Measurements from ENCODE around the gene DZIP3. TPM values are rescaled to one million over a fixed set of nuclear protein-coding genes. Genes with fewer than 3 reads are reported as not detected.

DZIP3 gene, protein sequence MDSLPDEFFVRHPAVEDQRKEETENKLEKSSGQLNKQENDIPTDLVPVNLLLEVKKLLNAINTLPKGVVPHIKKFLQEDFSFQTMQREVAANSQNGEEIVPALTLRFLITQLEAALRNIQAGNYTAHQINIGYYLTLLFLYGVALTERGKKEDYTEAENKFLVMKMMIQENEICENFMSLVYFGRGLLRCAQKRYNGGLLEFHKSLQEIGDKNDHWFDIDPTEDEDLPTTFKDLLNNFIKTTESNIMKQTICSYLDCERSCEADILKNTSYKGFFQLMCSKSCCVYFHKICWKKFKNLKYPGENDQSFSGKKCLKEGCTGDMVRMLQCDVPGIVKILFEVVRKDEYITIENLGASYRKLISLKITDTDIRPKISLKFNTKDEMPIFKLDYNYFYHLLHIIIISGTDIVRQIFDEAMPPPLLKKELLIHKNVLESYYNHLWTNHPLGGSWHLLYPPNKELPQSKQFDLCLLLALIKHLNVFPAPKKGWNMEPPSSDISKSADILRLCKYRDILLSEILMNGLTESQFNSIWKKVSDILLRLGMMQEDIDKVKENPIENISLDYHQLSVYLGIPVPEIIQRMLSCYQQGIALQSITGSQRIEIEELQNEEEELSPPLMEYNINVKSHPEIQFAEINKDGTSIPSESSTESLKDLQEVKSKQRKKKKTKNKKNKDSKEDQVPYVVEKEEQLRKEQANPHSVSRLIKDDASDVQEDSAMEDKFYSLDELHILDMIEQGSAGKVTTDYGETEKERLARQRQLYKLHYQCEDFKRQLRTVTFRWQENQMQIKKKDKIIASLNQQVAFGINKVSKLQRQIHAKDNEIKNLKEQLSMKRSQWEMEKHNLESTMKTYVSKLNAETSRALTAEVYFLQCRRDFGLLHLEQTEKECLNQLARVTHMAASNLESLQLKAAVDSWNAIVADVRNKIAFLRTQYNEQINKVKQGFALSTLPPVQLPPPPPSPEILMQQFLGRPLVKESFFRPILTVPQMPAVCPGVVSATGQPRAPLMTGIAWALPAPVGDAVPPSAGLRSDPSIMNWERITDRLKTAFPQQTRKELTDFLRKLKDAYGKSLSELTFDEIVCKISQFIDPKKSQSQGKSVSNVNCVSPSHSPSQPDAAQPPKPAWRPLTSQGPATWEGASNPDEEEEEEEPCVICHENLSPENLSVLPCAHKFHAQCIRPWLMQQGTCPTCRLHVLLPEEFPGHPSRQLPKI
- 13.9 TPM for polyA plus RNA-seq
- long read RNA-seq, donor 1, full-length matches to known transcripts: 2 of 2 reads
- long read RNA-seq, donor 1, partial matches to known transcripts: 0 of 2 reads
- long read RNA-seq, donor 1, other reads (novel, unspliced or antisense): 0 of 2 reads
- long read RNA-seq, donor 2: 0 reads
- long read RNA-seq, donor 3: 0 reads
- long read RNA-seq, donor 4: 0 reads
- long read RNA-seq, donor 5: 0 reads
- long read RNA-seq, donor 6: 0 reads
- long read RNA-seq, donor 7: 0 reads
- long read RNA-seq, donor 8, partial matches to known transcripts: 0 of 1 reads
- long read RNA-seq, donor 8, other reads (novel, unspliced or antisense): 0 of 1 reads
- long read RNA-seq, donor 9: 0 reads
- long read RNA-seq, donor 10: 0 reads
- long read RNA-seq, donor 11: 0 reads

DNA sequence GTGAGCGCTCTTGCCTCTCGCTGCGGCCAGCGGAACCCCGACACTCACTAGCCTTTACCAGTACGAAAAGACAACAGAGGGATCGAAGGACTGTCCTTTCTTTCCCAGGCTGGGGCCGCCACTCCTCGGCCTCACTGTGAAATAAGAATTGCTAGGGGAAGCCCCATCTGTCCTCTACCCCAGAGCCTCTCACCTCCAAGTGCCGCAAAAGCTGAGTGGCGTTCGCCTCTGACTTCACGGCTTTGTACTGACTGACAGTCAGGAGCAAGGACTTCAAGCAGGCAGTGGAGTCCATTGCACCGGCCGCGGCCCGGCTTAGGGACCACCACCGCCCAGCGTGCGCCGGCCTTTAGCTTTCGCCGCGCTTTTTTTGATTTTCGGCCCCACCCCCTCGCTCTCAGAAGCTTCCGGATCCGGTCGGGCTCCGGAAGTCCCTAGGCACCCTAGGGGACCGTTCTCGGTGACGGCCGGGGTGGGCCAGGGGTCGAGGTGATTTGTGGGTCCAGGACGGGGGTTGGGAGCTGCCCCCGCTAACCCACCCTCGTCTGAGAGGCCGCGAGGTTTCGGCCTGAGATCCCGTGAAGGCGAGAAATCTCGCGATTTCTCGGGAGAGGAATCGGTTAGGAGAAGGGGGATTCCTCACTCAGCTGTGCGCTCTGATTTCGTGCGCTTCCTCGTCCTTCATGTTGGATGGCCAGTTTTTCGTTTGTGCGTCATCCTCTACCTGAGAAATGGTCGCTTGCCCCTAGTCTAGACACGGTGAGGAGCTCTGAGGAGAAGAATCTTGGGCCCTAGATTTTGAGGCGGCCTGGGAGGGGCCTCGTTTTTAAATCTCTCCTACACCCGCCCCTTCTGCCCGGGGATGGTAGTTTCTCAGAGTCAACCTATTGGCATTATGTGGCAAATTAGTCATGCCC is at the start of gene DZIP3, which contains the start of gene CIP2A:
Gene DZIP3, plus strand, starts transcription at position 642 of the 917 bp plus-strand sequence. CDS start 15,685 bp downstream, outside the sequence.
Gene CIP2A, minus strand, starts transcription at position 358 of the 917 bp plus-strand sequence. Its CDS starts 63 bp downstream, at position 295.
- H3K4me1 ChIP-seq (ENCODE audit: control insufficient read depth, insufficient read depth, low read length): no peaks in the 10 kb centered on the region
- no CpG with 5 or more reads among the region's 59 CpGs for WGBS (ENCODE audit: insufficient coverage, low lambda C conversion rate)
- DNase-seq: peak; percentile 85 to 94

DNA sequence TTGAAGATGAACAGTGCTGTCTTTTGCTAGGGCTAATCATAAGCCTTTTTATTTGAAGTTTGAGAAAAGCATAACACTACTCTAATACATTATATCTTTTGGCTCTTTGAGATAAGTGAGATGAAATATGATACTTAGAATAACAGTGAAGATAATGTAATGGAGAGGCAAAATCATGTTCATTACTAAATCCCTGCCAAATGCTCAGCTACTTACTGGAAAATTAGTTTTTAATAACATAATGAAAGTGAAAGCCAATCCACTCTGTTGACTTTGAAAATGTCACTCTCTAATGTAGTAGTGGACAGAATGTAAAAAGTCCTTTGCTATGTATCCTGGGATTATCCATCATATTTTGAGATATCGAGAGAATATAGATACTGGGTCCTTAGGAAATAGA is 43.3 kb upstream of the DZIP3 start:
- Histone ChIP-seq H3K27me3 (ENCODE audit: control insufficient read depth, insufficient read depth, low read length) (no peaks in the 10 kb centered on the region), H3K27ac (ENCODE audit: low read length) (no peak overlapping the region), H3K36me3 (ENCODE audit: control insufficient read depth, insufficient read depth, low read length) (peaks cover 6% of the 10 kb centered on the region), H3K4me3 (ENCODE audit: low read length) (no peak overlapping the region), H3K9me3 (ENCODE audit: control insufficient read depth, low read depth, low read length) (no peaks in the 10 kb centered on the region), H3K4me1 (ENCODE audit: control insufficient read depth, insufficient read depth, low read length) (no peaks in the 10 kb centered on the region)
- WGBS (ENCODE audit: insufficient coverage, low lambda C conversion rate): no CpG with 5 or more reads among the region's 1 CpG
- no peak for DNase-seq

More for the DNA sequence above, at the start of gene DZIP3, which contains the start of gene CIP2A:
- H3K9me3 ChIP-seq (ENCODE audit: control insufficient read depth, low read depth, low read length): no peaks in the 10 kb centered on the region
- peak within 1 kb of the TSS; percentile 86 for H3K27ac ChIP-seq (ENCODE audit: low read length)
- peak within 1 kb of the TSS; percentile 84 for H3K4me3 ChIP-seq (ENCODE audit: low read length)
- no peaks in the 10 kb centered on the region for H3K27me3 ChIP-seq (ENCODE audit: control insufficient read depth, insufficient read depth, low read length)
- H3K36me3 ChIP-seq (ENCODE audit: control insufficient read depth, insufficient read depth, low read length): no peaks in the 10 kb centered on the region

DNA sequence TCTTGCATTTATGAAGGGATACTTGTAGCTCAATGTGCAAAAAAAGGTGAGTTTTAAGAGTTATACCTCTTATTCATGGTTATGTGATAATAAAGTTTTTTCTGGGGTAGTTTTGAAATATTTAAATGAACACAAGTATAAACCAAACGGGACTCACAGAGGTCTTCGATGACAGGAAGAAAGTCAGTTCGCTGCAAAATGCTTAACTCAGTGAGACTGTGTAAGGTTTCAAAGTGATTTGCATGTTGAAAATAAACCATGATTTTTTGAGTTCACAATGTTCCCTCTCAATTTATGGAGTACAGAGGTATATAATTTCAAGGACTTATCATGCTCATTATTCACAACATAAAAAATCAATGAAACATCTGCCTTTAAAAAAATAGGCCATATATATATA is 42.8 kb upstream of the DZIP3 start:
- DNase-seq: no peak
- H3K27me3 ChIP-seq (ENCODE audit: control insufficient read depth, insufficient read depth, low read length): no peaks in the 10 kb centered on the region
- peaks cover 6% of the 10 kb centered on the region for H3K36me3 ChIP-seq (ENCODE audit: control insufficient read depth, insufficient read depth, low read length)
- no peaks in the 10 kb centered on the region for H3K9me3 ChIP-seq (ENCODE audit: control insufficient read depth, low read depth, low read length)
- H3K27ac ChIP-seq (ENCODE audit: low read length): no peak overlapping the region
- no peaks in the 10 kb centered on the region for H3K4me1 ChIP-seq (ENCODE audit: control insufficient read depth, insufficient read depth, low read length)
- WGBS (ENCODE audit: insufficient coverage, low lambda C conversion rate): no CpG with 5 or more reads among the region's 3 CpGs
- H3K4me3 ChIP-seq (ENCODE audit: low read length): no peak overlapping the region

DNA sequence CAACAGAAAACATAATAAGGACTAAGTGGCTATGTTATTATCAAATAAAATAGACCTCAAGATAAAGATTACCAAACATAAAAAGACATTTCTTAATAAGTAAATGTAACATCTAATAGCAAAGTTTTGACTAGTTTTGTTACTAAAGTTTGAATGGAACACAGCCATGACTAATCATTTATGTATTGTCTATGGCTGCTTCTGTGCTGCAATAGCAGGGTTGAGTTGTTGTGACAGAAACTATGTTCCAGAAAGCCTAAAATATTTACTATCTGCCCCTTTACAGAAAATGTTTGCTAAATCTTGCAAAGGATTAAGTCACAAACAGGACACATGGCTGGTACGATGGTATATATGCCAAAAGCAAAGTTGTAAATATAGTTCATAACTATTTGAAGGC is 41.2 kb upstream of the DZIP3 start:
- Histone ChIP-seq H3K27me3 (ENCODE audit: control insufficient read depth, insufficient read depth, low read length) (no peaks in the 10 kb centered on the region), H3K9me3 (ENCODE audit: control insufficient read depth, low read depth, low read length) (no peaks in the 10 kb centered on the region), H3K27ac (ENCODE audit: low read length) (no peak overlapping the region), H3K4me3 (ENCODE audit: low read length) (no peak overlapping the region), H3K4me1 (ENCODE audit: control insufficient read depth, insufficient read depth, low read length) (no peaks in the 10 kb centered on the region), H3K36me3 (ENCODE audit: control insufficient read depth, insufficient read depth, low read length) (peaks cover 4% of the 10 kb centered on the region)
- no peak for DNase-seq
- no CpG with 5 or more reads among the region's 1 CpG for WGBS (ENCODE audit: insufficient coverage, low lambda C conversion rate)

DNA sequence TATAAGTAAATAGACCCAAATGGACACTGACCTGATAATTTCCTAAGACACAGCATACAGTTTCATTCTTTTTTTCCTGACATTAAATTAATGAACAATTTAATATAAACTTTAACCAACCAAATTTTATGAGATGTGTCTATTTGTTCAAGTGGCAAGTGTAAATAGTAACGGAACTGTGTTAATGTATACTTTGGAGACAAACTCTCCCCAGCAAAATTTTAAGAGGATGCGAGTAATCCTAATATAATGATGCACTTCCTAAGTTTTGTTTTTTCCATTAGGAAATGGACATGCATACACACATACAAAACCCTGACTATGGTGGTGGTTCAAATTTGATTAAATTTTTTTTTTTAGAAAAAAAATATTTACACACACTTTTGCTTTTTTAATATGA is 40.6 kb upstream of the DZIP3 start:
- Histone ChIP-seq H3K4me1 (ENCODE audit: control insufficient read depth, insufficient read depth, low read length) (no peaks in the 10 kb centered on the region), H3K27ac (ENCODE audit: low read length) (no peak overlapping the region), H3K36me3 (ENCODE audit: control insufficient read depth, insufficient read depth, low read length) (no peaks in the 10 kb centered on the region), H3K9me3 (ENCODE audit: control insufficient read depth, low read depth, low read length) (no peaks in the 10 kb centered on the region), H3K27me3 (ENCODE audit: control insufficient read depth, insufficient read depth, low read length) (no peaks in the 10 kb centered on the region), H3K4me3 (ENCODE audit: low read length) (no peak overlapping the region)
- DNase-seq: no peak
- WGBS (ENCODE audit: insufficient coverage, low lambda C conversion rate): no CpG with 5 or more reads among the region's 2 CpGs

DNA sequence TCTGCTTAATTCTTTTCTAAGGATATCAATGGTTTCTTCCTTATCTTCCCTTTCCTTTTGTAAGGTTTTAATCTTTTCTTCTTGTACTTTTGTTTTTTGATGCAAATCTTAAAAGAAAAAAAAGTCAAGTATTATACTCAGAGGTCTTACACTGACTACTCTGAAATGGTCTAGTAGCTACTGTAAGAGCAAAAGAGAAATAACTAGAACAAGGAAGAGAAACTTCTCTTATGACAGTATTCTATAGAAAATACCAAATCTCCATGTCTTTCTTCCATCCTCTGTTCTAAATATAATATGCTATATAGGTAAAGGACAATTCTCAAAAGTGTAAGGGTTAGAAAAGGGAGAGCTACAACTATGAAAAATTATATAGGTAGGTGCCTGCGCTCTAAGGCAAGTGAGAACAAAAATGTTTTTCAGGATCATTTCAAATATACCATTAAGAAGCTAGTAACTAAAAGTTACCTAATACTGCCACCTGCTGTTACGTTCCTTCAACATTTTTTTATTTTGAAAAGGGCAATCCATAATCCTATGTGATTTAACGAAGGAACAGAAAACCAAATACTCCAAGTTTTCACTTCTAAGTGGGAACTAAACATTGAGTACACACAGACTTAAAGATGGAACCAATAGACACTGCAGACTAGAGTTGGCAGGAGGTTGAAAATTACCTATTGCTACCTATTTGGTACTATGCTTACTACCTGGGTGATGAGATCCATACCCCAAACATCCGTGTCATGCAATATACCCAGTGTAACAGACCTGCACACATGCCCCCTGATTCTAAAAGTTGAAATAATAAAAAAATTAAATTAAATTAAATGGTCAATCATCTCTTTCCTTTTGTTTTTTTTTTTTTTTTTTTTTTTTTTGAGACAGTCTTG is 37.0 kb upstream of the DZIP3 start:
- H3K27me3 ChIP-seq (ENCODE audit: control insufficient read depth, insufficient read depth, low read length): no peaks in the 10 kb centered on the region
- H3K9me3 ChIP-seq (ENCODE audit: control insufficient read depth, low read depth, low read length): no peaks in the 10 kb centered on the region
- no peak overlapping the region for H3K27ac ChIP-seq (ENCODE audit: low read length)
- 63% methylated on average over 3 of the region's 4 CpGs for WGBS (ENCODE audit: insufficient coverage, low lambda C conversion rate)
- H3K4me1 ChIP-seq (ENCODE audit: control insufficient read depth, insufficient read depth, low read length): no peaks in the 10 kb centered on the region
- no peaks in the 10 kb centered on the region for H3K36me3 ChIP-seq (ENCODE audit: control insufficient read depth, insufficient read depth, low read length)
- no peak overlapping the region for H3K4me3 ChIP-seq (ENCODE audit: low read length)
- peak; percentile 14 to 31 for DNase-seq

DNA sequence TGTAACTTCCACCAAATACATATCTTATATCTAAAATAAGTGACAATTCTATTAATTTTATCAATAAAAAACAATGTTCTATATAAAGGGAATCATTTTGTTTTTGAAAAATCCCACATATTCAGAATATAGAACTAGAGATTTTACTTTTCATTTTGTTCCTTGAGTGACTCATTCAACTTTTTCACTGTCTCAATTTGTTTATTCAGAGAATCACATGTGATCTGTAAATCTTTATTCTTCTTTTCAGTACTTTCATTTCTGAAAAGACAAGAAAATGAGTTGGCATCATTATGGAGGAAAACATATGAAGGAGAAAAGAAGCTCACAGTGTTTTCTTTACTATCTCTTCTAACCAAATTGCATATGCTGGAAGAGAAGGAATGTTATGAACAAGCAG is 35.3 kb upstream of the DZIP3 start:
- H3K27me3 ChIP-seq (ENCODE audit: control insufficient read depth, insufficient read depth, low read length): no peaks in the 10 kb centered on the region
- no peak overlapping the region for H3K27ac ChIP-seq (ENCODE audit: low read length)
- no peaks in the 10 kb centered on the region for H3K9me3 ChIP-seq (ENCODE audit: control insufficient read depth, low read depth, low read length)
- H3K4me3 ChIP-seq (ENCODE audit: low read length): no peak overlapping the region
- H3K4me1 ChIP-seq (ENCODE audit: control insufficient read depth, insufficient read depth, low read length): no peaks in the 10 kb centered on the region
- H3K36me3 ChIP-seq (ENCODE audit: control insufficient read depth, insufficient read depth, low read length): peaks cover 3% of the 10 kb centered on the region
- DNase-seq: no peak

DNA sequence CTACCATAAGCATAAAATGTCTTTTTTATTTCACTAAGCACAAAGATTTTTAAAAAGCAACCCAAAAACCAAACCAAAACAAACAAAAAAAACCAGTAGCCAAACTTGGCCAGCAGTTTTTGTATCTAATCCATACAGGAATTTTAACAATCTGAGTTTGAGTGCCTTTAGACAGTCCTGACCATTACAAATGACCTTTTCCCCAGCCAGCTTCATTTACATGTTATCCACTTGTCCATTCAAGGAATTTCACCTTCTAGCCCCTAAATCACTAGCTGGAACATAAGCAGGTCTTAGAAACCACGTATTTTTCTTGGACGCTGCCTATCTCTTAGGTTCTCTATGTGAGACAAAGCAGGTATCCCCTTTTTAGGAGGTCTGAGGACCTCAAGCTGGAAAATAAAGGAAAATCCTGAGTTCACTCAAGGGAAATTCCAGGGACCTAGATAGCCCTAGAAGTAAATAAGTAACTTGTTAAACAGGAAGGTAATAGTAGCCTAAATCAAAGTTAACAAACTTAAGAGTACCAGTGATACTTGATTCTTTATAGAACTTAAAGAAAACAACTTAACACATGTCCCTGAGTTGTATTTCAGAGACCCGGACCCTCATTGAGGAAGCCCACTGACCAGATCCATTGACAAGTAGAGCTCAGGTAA is 34.5 kb upstream of the DZIP3 start:
- Histone ChIP-seq H3K27ac (ENCODE audit: low read length) (peak overlapping the region; percentile 20), H3K4me1 (ENCODE audit: control insufficient read depth, insufficient read depth, low read length) (no peaks in the 10 kb centered on the region)
- WGBS (ENCODE audit: insufficient coverage, low lambda C conversion rate): no CpG with 5 or more reads among the region's 3 CpGs

More for the DNA sequence above, 34.5 kb upstream of the DZIP3 start:
- H3K27me3 ChIP-seq (ENCODE audit: control insufficient read depth, insufficient read depth, low read length): no peaks in the 10 kb centered on the region
- DNase-seq: peak in 1 of 2 donors; percentile 35
- H3K36me3 ChIP-seq (ENCODE audit: control insufficient read depth, insufficient read depth, low read length): peaks cover 3% of the 10 kb centered on the region
- no peaks in the 10 kb centered on the region for H3K9me3 ChIP-seq (ENCODE audit: control insufficient read depth, low read depth, low read length)
- no peak overlapping the region for H3K4me3 ChIP-seq (ENCODE audit: low read length)

Measured in large intestine (tissue), 12 donors.